Parathyroid adenoma (tissue), 2 donors: ENCODE results near the gene CEP164.
"Not testable (repeated sequence)": the region's sequence is repeated elsewhere in the genome, so short reads cannot be mapped to it uniquely, and the experiment has no call there.

Experiments
- H2AFZ ChIP-seq: fragments of 300-600 bp; sonication (generic); one replicate; pipeline ENCODE4 v1.7.0; 2017; ENCODE audit warnings: antibody characterized with exemption, mild to moderate bottlenecking
- H3K27ac ChIP-seq: fragments of 300-600 bp; sonication (generic); one replicate; pipeline ENCODE4 v1.7.0; 2017
- H3K27me3 ChIP-seq: fragments of 300-600 bp; sonication (generic); one replicate; pipeline ENCODE4 v1.7.0; 2017; ENCODE audit warnings: low read length; ENCODE audit not compliant: control insufficient read depth, insufficient read depth
- H3K36me3 ChIP-seq: fragments of 300-600 bp; sonication (generic); one replicate; pipeline ENCODE4 v1.7.0; 2017; ENCODE audit warnings: low read length; ENCODE audit not compliant: control insufficient read depth, insufficient read depth
- H3K4me1 ChIP-seq: fragments of 300-600 bp; sonication (generic); one replicate; pipeline ENCODE4 v1.7.0; 2017; ENCODE audit warnings: control low read depth
- H3K4me2 ChIP-seq: fragments of 300-600 bp; sonication (generic); one replicate; pipeline ENCODE4 v1.7.0; 2017; ENCODE audit warnings: low read length
- H3K4me3 ChIP-seq: fragments of 300-600 bp; sonication (generic); one replicate; pipeline ENCODE4 v1.7.0; 2017; ENCODE audit warnings: low read depth, low read length
- H3K79me2 ChIP-seq: fragments of 300-600 bp; sonication (generic); one replicate; pipeline ENCODE4 v1.7.0; 2017; ENCODE audit warnings: control low read depth
- H3K9ac ChIP-seq: fragments of 300-600 bp; sonication (generic); one replicate; pipeline ENCODE4 v1.7.0; 2017; ENCODE audit warnings: mild to moderate bottlenecking
- H3K9me3 ChIP-seq: fragments of 300-600 bp; sonication (generic); one replicate; pipeline ENCODE4 v1.7.0; 2017; ENCODE audit warnings: low read length; ENCODE audit not compliant: control insufficient read depth
- TF ChIP-seq, protein P1 (sequence below): fragments of 300-600 bp; sonication (generic); IDR thresholded peaks from one replicate; pipeline ENCODE4 v1.7.0; 2017; ENCODE audit warnings: antibody characterized with exemption, mild to moderate bottlenecking
- donor health status: primary hyperparathyroidism.

CEP164 gene

DNA sequence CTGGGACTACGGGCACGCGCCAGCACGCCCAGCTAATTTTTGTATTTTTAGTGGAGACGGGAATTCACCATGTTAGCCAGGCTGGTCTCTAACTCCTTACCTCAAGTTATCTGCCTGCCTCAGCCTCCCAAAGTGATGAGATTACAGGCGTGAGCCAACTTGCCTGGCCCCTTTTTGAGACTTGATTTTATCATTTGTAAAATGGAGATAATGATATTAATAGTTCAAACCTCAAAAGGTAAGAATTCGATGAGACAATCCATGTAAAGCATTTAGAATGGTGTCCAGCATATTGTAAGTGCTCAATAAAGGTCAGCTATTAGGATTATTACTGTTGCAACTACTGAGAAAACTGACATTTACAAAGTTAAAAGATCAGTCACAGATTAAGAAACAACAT, 8.9 kb upstream of the CEP164 start:
- Histone ChIP-seq H3K4me1 (peaks cover 6% of the 10 kb centered on the region), H3K9me3 (no peaks in the 10 kb centered on the region), H3K36me3 (no peaks in the 10 kb centered on the region), H3K9ac (no peak overlapping the region), H3K79me2 (no peaks in the 10 kb centered on the region), H3K4me2 (no peak overlapping the region), H3K4me3 (no peak overlapping the region), H2AFZ (no peak overlapping the region), H3K27me3 (no peaks in the 10 kb centered on the region), H3K27ac (no peak overlapping the region)
- TF ChIP-seq, protein P1, sequence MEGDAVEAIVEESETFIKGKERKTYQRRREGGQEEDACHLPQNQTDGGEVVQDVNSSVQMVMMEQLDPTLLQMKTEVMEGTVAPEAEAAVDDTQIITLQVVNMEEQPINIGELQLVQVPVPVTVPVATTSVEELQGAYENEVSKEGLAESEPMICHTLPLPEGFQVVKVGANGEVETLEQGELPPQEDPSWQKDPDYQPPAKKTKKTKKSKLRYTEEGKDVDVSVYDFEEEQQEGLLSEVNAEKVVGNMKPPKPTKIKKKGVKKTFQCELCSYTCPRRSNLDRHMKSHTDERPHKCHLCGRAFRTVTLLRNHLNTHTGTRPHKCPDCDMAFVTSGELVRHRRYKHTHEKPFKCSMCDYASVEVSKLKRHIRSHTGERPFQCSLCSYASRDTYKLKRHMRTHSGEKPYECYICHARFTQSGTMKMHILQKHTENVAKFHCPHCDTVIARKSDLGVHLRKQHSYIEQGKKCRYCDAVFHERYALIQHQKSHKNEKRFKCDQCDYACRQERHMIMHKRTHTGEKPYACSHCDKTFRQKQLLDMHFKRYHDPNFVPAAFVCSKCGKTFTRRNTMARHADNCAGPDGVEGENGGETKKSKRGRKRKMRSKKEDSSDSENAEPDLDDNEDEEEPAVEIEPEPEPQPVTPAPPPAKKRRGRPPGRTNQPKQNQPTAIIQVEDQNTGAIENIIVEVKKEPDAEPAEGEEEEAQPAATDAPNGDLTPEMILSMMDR, result no peak

DNA sequence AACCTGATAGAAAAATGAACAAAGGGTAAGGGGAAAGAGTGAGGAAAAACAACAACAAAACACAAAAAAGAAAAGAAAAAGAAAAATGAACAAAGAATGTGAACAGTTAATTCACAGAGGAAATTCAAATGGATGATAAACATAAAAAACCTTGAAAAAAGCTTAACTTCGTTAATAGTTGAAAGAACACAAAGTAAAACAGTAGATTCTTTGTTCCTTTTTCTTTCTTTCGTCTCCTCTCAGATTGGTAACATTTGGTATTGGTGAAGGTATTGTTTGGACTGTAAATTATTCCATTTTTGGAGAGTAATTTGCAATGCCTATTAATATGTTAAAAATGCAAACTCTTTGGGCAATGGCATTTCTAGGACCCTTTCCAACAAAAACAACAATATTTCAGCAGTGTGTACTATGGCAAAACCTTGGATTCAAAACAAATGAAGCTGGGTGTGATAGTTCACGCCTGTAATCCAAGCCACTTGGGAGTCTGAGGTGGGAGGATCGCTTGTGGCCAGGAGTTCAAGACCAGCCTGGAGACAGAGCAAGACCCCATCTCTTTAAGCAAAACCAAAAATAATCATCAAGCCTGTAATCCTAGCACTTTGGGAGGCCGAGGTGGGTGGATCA, 8.3 kb upstream of the CEP164 start:
- Histone ChIP-seq H3K27ac (no peak overlapping the region), H2AFZ (no peak overlapping the region), H3K4me2 (no peak overlapping the region)

GRCh38 chr11:117327255-117327566, 443 bp upstream of the CEP164 start:
- H3K4me2 ChIP-seq, H3K27me3 ChIP-seq, H3K4me1 ChIP-seq, H3K9me3 ChIP-seq, H3K36me3 ChIP-seq, H3K4me3 ChIP-seq, H3K9ac ChIP-seq, H3K79me2 ChIP-seq: not testable (repeated sequence)
- H2AFZ ChIP-seq, result peak overlapping the region; percentile 95
- H3K27ac ChIP-seq, result peak overlapping the region; percentile 76

More for the DNA sequence above, 8.3 kb upstream of the CEP164 start:
- TF ChIP-seq, protein P1, result no peak
- H3K9me3 ChIP-seq, result no peaks in the 10 kb centered on the region
- H3K4me1 ChIP-seq, result peaks cover 6% of the 10 kb centered on the region
- no peak overlapping the region for H3K9ac ChIP-seq
- no peaks in the 10 kb centered on the region for H3K27me3 ChIP-seq
- no peak overlapping the region for H3K4me3 ChIP-seq
- H3K79me2 ChIP-seq, result no peaks in the 10 kb centered on the region
- H3K36me3 ChIP-seq, result no peaks in the 10 kb centered on the region

DNA sequence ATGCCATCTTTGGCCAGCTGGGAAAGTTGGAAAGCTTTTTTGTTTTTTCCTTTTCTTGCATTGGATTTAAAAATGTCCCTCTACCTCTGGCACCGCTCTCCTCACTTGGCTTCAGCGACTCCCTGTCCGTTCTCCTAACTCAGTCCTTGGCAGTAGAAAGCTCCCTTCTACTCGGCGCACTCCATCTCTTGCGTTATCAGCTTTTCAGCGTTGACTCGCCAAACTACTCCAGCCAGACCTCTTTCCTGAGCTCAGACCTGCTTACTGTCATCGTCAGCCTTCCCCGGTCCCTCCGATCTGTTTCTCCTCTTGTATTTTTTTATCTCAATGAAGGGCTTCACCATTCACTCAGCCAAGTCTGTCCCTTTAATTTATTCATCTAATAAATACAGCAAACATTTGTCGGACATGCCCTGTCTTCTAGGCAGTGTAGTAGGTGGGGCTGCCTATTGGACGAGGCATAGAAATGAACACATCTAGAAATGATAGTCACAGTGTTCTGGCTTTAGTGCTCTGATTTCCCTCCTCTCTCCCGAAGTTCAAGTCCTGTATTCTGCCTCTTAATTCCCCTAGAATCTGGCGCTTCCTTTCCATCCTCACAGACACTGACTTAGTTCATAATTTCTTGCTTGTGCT, 839 bp downstream of the CEP164 start:
- TF ChIP-seq, protein P1, result no peak
- Histone ChIP-seq H3K4me3 (peak overlapping the region; percentile 77), H2AFZ (peak overlapping the region; percentile 95), H3K4me1 (no peaks in the 10 kb centered on the region), H3K27me3 (no peaks in the 10 kb centered on the region), H3K79me2 (no peaks in the 10 kb centered on the region), H3K36me3 (no peaks in the 10 kb centered on the region), H3K27ac (peak overlapping the region; percentile 76), H3K4me2 (peak overlapping the region; percentile 50), H3K9me3 (no peaks in the 10 kb centered on the region), H3K9ac (peak overlapping the region; percentile 28)

- Histone ChIP-seq H3K4me1 (no peaks in the 10 kb centered on the region), H3K4me2 (no peak overlapping the region), H3K9ac (no peak overlapping the region), H3K36me3 (no peaks in the 10 kb centered on the region), H2AFZ (no peak overlapping the region), H3K27me3 (no peaks in the 10 kb centered on the region), H3K4me3 (no peak overlapping the region), H3K27ac (no peak overlapping the region), H3K9me3 (no peaks in the 10 kb centered on the region), H3K79me2 (no peaks in the 10 kb centered on the region)
- TF ChIP-seq, protein P1, result no peak
Measured at GRCh38 chr11:117332843-117333242, 5.2 kb downstream of the CEP164 start.
